ENCODE data around the gene CPT1B. TPM values are rescaled to one million over a fixed set of nuclear protein-coding genes. Genes with fewer than 3 reads are reported as not detected.

CPT1B gene
- total and polyA plus RNA-seq, 2 of the 4 experiments (the other 2 are of a cell fraction), result 0.36 to 1.8 TPM

- intact Hi-C loops (cut with micrococcal nuclease), result no loop called here
- Histone ChIP-seq H3K36me3 (ENCODE audit: control insufficient read depth, insufficient read depth, low read length) (no peaks in the 10 kb centered on the region), H3K27me3 (ENCODE audit: control insufficient read depth, insufficient read depth, low read length) (peaks cover 79% of the 10 kb centered on the region), H3K9ac (ENCODE audit: low read depth, low read length) (no peak overlapping the region), H2AK5ac (ENCODE audit: low read depth, low read length) (no peak overlapping the region), H3K56ac (ENCODE audit: extremely low read depth, insufficient read depth, low read length) (no peak overlapping the region), H3K18ac (ENCODE audit: low read depth, low read length) (no peak overlapping the region), H4K20me1 (ENCODE audit: insufficient read depth, low read length) (no peaks in the 10 kb centered on the region), H2BK120ac (ENCODE audit: low read depth, low read length) (no peak overlapping the region), H2BK5ac (ENCODE audit: low read depth, low read length, poor library complexity, severe bottlenecking) (no peak overlapping the region), H2BK15ac (ENCODE audit: low read depth, low read length) (no peak overlapping the region), H2BK20ac (ENCODE audit: low read depth, low read length) (no peak overlapping the region), H3K79me1 (ENCODE audit: low read depth in 1 of 2, low read length in 2 of 2) (no peaks in the 10 kb centered on the region), H4K5ac (ENCODE audit: low read depth, low read length) (no peak overlapping the region), H2AK9ac (replicated peaks; ENCODE audit: low read depth, low read length, poor library complexity) (no peak overlapping the region), H3K23ac (ENCODE audit: low read depth, low read length) (no peak overlapping the region), H3K27ac (ENCODE audit: insufficient read depth, low read length) (no peak overlapping the region), H3K14ac (replicated peaks; ENCODE audit: low read depth, low read length) (no peak overlapping the region), H3K9me3 (ENCODE audit: control insufficient read depth, insufficient read depth, low read length) (no peaks in the 10 kb centered on the region), H3K4me3 (ENCODE audit: insufficient read depth, low read depth, low read length) (no peak overlapping the region), H2AFZ (replicated peaks; ENCODE audit: low read length, poor library complexity) (no peak overlapping the region), H3K4ac (ENCODE audit: low read depth, low read length) (no peak overlapping the region), H3K4me2 (ENCODE audit: low read depth, low read length) (no peak overlapping the region), H3K4me1 (ENCODE audit: control insufficient read depth, insufficient read depth, low read length) (no peaks in the 10 kb centered on the region; the same call in 1 of the 2 replicates), H4K91ac (ENCODE audit: insufficient read depth, low read depth, low read length) (no peak overlapping the region), H4K8ac (ENCODE audit: low read depth in 2 of 2, low read length in 2 of 2) (no peak overlapping the region), H3K9me1 (ENCODE audit: insufficient read depth, low read length) (no peaks in the 10 kb centered on the region)
- POLR2A ChIA-PET (ENCODE audit: unreplicated experiment), result no interaction called here
- WGBS, 2 experiments (ENCODE audit: extremely low coverage in 2 of 2, insufficient read length in 1 of 2), result 64% methylated on average over 65 of the region's 68 CpGs; no CpG with 5 or more reads in 1 of the 2 experiments
- TF ChIP-seq RFX5 (IDR thresholded peaks at IDR 0.05; ENCODE audit: low read depth, low read length) (no peak), SMC3 (IDR thresholded peaks at IDR 0.05; ENCODE audit: low read depth, low read length) (no peak), MAFK (IDR thresholded peaks at IDR 0.05; ENCODE audit: low read depth, low read length) (no peak), NFE2L2 (IDR thresholded peaks at IDR 0.05; ENCODE audit: low read depth, low read length) (no peak), USF2 (IDR thresholded peaks at IDR 0.05; ENCODE audit: low read depth, low read length) (no peak), CEBPB (IDR thresholded peaks at IDR 0.05; ENCODE audit: low read depth, low read length) (no peak)
- TF ChIP-seq, protein P1, sequence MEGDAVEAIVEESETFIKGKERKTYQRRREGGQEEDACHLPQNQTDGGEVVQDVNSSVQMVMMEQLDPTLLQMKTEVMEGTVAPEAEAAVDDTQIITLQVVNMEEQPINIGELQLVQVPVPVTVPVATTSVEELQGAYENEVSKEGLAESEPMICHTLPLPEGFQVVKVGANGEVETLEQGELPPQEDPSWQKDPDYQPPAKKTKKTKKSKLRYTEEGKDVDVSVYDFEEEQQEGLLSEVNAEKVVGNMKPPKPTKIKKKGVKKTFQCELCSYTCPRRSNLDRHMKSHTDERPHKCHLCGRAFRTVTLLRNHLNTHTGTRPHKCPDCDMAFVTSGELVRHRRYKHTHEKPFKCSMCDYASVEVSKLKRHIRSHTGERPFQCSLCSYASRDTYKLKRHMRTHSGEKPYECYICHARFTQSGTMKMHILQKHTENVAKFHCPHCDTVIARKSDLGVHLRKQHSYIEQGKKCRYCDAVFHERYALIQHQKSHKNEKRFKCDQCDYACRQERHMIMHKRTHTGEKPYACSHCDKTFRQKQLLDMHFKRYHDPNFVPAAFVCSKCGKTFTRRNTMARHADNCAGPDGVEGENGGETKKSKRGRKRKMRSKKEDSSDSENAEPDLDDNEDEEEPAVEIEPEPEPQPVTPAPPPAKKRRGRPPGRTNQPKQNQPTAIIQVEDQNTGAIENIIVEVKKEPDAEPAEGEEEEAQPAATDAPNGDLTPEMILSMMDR (conservative IDR thresholded peaks at IDR 0.05; ENCODE audit: low read depth, low read length), result no peak
- no peak for ATAC-seq (ENCODE audit: low read depth)
- no peak for DNase-seq
- in situ Hi-C loops (cut with MboI; ENCODE audit: low sequenced_read_pairs), result no loop called here
- dilution Hi-C loops (cut with HindIII; ENCODE audit: low sequenced_read_pairs, unreplicated experiment), result no loop called here
- CTCF ChIA-PET, result no interaction called here
- BruUV-seq (replicated peaks), result no TSS peak
Observed at GRCh38 chr22:50548921-50549790, 29.1 kb downstream of the CPT1B start.

All from IMR-90 (cell line).